Neural cell (in vitro differentiated cells): ENCODE data around the gene SF3B5. TPM values are rescaled to one million over a fixed set of nuclear protein-coding genes. Genes with fewer than 3 reads are reported as not detected.

Experiments used
- H2AFZ ChIP-seq: fragments of 200-600, 300-800 bp; sonication (generic), shearing (Covaris generic); 2 replicates; pipeline ENCODE4 v1.6.0; 2014; ENCODE audit warnings: low read depth, mild to moderate bottlenecking, antibody characterized with exemption, low read length, moderate library complexity
- H3F3A ChIP-seq: fragments of 200-600 bp; shearing (Covaris generic); 2 replicates; pipeline ENCODE4 v1.6.1; 2016; ENCODE audit warnings: mild to moderate bottlenecking, moderate library complexity, mixed read lengths, antibody characterized with exemption, low read length; ENCODE audit not compliant: insufficient read depth, poor library complexity, severe bottlenecking
- H3K27ac ChIP-seq: fragments of 200-600, 300-800 bp; sonication (generic), shearing (Covaris generic); 2 replicates; pipeline ENCODE4 v1.5.1; 2014; ENCODE audit warnings: mild to moderate bottlenecking, low read length, moderate library complexity
- H3K27me3 ChIP-seq: fragments of 300-800, 200-600 bp; sonication (generic), shearing (Covaris generic); 2 replicates; pipeline ENCODE4 v1.6.0; 2014; ENCODE audit warnings: mild to moderate bottlenecking, low read depth, low read length, moderate library complexity; ENCODE audit not compliant: insufficient read depth
- H3K36me3 ChIP-seq: fragments of 300-800, 200-600 bp; sonication (generic), shearing (Covaris generic); 2 replicates; pipeline ENCODE4 v1.5.1; 2014; ENCODE audit warnings: mild to moderate bottlenecking, antibody characterized with exemption, low read length, moderate library complexity; ENCODE audit not compliant: insufficient read depth
- H3K4me2 ChIP-seq: fragments of 300-800, 200-600 bp; sonication (generic), shearing (Covaris generic); 2 replicates; pipeline ENCODE4 v1.6.0; 2014; ENCODE audit warnings: mild to moderate bottlenecking, low read length
- H3K4me3 ChIP-seq: fragments of 300-800, 200-600 bp; sonication (generic), shearing (Covaris generic); 2 replicates; pipeline ENCODE4 v1.5.1; 2014; ENCODE audit warnings: mild to moderate bottlenecking, low read length, moderate library complexity
- H3K79me2 ChIP-seq: fragments of 200-600 bp; shearing (Covaris generic); replicated peaks from 2 replicates; pipeline ENCODE4 v1.6.0; 2014; ENCODE audit warnings: mild to moderate bottlenecking, low read length, moderate library complexity; ENCODE audit not compliant: insufficient read depth
- H3K9ac ChIP-seq: fragments of 300-800, 200-600 bp; sonication (generic), shearing (Covaris generic); 2 replicates; pipeline ENCODE4 v1.6.1; 2016; ENCODE audit warnings: mild to moderate bottlenecking, low read length, mixed read lengths
- H3K9me2 ChIP-seq: fragments of 200-600 bp; shearing (Covaris generic); 2 replicates; pipeline ENCODE4 v1.6.1; 2016; ENCODE audit warnings: mild to moderate bottlenecking, low read length, mixed read lengths; ENCODE audit not compliant: insufficient read depth
- H3K9me3 ChIP-seq: fragments of 200-600, 300-800 bp; sonication (generic), shearing (Covaris generic); 2 replicates; pipeline ENCODE4 v1.6.1; 2016; ENCODE audit warnings: mild to moderate bottlenecking, mixed run types, low read length, moderate library complexity, mixed read lengths
- H4K20me1 ChIP-seq: fragments of 200-600 bp; shearing (Covaris generic); 2 replicates; pipeline ENCODE4 v1.6.1; 2016; ENCODE audit warnings: mild to moderate bottlenecking, mixed run types; ENCODE audit not compliant: insufficient read depth
- CTCF ChIP-seq: fragments of 450-650 bp; IDR thresholded peaks from 2 replicates; pipeline ENCODE4 v1.5.1; 2014; ENCODE audit warnings: antibody characterized with exemption, mild to moderate bottlenecking, moderate library complexity; ENCODE audit not compliant: poor library complexity, severe bottlenecking
- EP300 ChIP-seq: fragments of 450-650 bp; conservative IDR thresholded peaks from 2 replicates; pipeline ENCODE4 v1.6.1; 2014; ENCODE audit warnings: antibody characterized with exemption, mild to moderate bottlenecking, moderate library complexity; ENCODE audit not compliant: poor library complexity, severe bottlenecking
- EZH2 ChIP-seq: fragments of 200-600, 300-800 bp; shearing (Covaris generic), sonication (generic); IDR thresholded peaks from 2 replicates; pipeline ENCODE4 v1.6.1; 2014; ENCODE audit warnings: antibody characterized with exemption, low read length, borderline replicate concordance, mild to moderate bottlenecking; ENCODE audit not compliant: insufficient read depth, poor library complexity, severe bottlenecking
- MXI1 ChIP-seq: fragments of 450-650 bp; conservative IDR thresholded peaks from 2 replicates; pipeline ENCODE4 v1.6.1; 2014; ENCODE audit warnings: antibody characterized with exemption, mild to moderate bottlenecking; ENCODE audit not compliant: poor library complexity, severe bottlenecking
- POLR2AphosphoS5 ChIP-seq: IDR thresholded peaks from 2 replicates; pipeline ENCODE4 v1.6.1; 2012
- RAD21 ChIP-seq: fragments of 450-650 bp; conservative IDR thresholded peaks from 2 replicates; pipeline ENCODE4 v1.6.1; 2014; ENCODE audit warnings: antibody characterized with exemption, mild to moderate bottlenecking, moderate library complexity
- REST ChIP-seq: IDR thresholded peaks from 2 replicates; pipeline ENCODE4 v1.6.1; 2012; ENCODE audit warnings: borderline replicate concordance
- SMC3 ChIP-seq: fragments of 450-650 bp; conservative IDR thresholded peaks from 2 replicates; pipeline ENCODE4 v1.6.1; 2014; ENCODE audit warnings: antibody characterized with exemption, mild to moderate bottlenecking, moderate library complexity; ENCODE audit not compliant: poor library complexity
- TAF1 ChIP-seq: IDR thresholded peaks from 2 replicates; pipeline ENCODE4 v1.6.1; 2012; ENCODE audit warnings: low read depth
- polyA plus RNA-seq: library from polyadenylated mRNA; depleted of rRNA; stranded (reverse); fragments of >200 nt; gene quantifications from 2 replicates; pipeline ENCODE4 v1.2.3, GENCODE V29; 2014

SF3B5 gene
- polyA plus RNA-seq, 1 donor from 2014 or later: 246 TPM

DNA sequence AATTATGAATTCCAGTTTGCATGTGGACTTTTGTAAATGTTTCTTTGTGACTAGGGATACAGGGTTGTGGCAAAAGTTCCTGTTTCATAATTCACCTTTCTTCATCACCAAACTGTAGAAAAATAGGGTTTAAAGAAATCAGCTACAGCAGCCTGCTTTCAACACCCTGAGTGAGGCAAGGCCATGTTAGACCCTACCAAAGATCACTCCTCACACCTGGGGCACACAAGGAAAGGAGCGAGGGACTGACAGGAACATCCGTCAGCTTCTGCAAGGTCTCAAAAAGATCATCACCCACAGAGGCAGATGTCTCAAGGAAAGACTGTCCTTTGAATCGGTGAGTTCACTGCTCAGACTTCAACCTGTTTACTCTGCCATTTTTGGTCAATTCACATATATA is 44.4 kb upstream of the SF3B5 start:
- H3K9me2 ChIP-seq: no peaks in the 10 kb centered on the region
- H2AFZ ChIP-seq: no peak overlapping the region
- H4K20me1 ChIP-seq: no peaks in the 10 kb centered on the region
- H3K27ac ChIP-seq: no peak overlapping the region
- TF ChIP-seq RAD21: no peak
- no peak for TF ChIP-seq EZH2
- TF ChIP-seq TAF1: no peak
- no peak for TF ChIP-seq CTCF
- TF ChIP-seq SMC3: no peak
- TF ChIP-seq REST: no peak
- H3F3A ChIP-seq: no peaks in the 10 kb centered on the region
- no peak overlapping the region for H3K9ac ChIP-seq
- H3K79me2 ChIP-seq: no peaks in the 10 kb centered on the region
- H3K27me3 ChIP-seq: no peaks in the 10 kb centered on the region
- H3K36me3 ChIP-seq: no peaks in the 10 kb centered on the region
- H3K4me2 ChIP-seq: no peak overlapping the region
- H3K9me3 ChIP-seq: no peaks in the 10 kb centered on the region
- no peak overlapping the region for H3K4me3 ChIP-seq

- H3K79me2 ChIP-seq: no peaks in the 10 kb centered on the region
- no peak overlapping the region for H3K9ac ChIP-seq
- no peaks in the 10 kb centered on the region for H4K20me1 ChIP-seq
- H2AFZ ChIP-seq: no peak overlapping the region
- no peak overlapping the region for H3K27ac ChIP-seq
- no peaks in the 10 kb centered on the region for H3F3A ChIP-seq
- H3K4me2 ChIP-seq: no peak overlapping the region
- H3K27me3 ChIP-seq: no peaks in the 10 kb centered on the region
- no peak overlapping the region for H3K4me3 ChIP-seq
- TF ChIP-seq EP300: no peak
- TF ChIP-seq POLR2AphosphoS5: no peak
- no peak for TF ChIP-seq EZH2
- H3K36me3 ChIP-seq: no peaks in the 10 kb centered on the region
- H3K9me2 ChIP-seq: no peaks in the 10 kb centered on the region
- H3K9me3 ChIP-seq: no peaks in the 10 kb centered on the region
Measured at GRCh38 chr6:144138542-144138941, 43.2 kb upstream of the SF3B5 start.

- Histone ChIP-seq H3K27me3 (no peaks in the 10 kb centered on the region), H2AFZ (no peak overlapping the region), H3F3A (no peaks in the 10 kb centered on the region), H3K9ac (no peak overlapping the region), H3K4me3 (no peak overlapping the region), H3K27ac (no peak overlapping the region), H3K4me2 (no peak overlapping the region), H3K9me2 (no peaks in the 10 kb centered on the region), H3K36me3 (no peaks in the 10 kb centered on the region), H4K20me1 (no peaks in the 10 kb centered on the region), H3K79me2 (no peaks in the 10 kb centered on the region), H3K9me3 (no peaks in the 10 kb centered on the region)
- no peak for TF ChIP-seq TAF1
- no peak for TF ChIP-seq EP300
- no peak for TF ChIP-seq POLR2AphosphoS5
- TF ChIP-seq REST: no peak
- TF ChIP-seq MXI1: no peak
- no peak for TF ChIP-seq SMC3
- no peak for TF ChIP-seq EZH2
- no peak for TF ChIP-seq RAD21
- no peak for TF ChIP-seq CTCF
Measured at GRCh38 chr6:144134737-144135136, 39.4 kb upstream of the SF3B5 start.
